ENCODE data around the gene RAB6A.

DNA sequence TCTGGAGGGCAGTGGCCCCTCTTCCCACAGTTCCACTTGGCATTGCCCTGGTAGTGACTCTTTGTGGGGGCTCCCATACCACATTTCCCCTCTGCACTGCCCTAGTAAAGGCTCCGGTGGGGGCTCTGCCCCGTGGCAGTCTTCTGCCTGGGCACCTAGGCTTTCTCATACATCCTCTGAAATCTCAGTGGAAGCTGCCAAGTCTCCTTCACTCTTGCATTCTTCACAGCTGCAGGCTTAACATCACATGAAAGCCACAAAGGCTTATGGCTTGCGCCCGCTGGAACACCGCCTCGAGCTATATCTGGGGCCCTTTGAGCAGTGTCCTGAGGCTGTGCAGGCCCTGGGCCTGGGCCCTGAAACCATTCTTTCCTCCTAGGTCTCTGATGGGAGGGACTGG lies 89.2 kb downstream of the RAB6A start:
- TF ChIP-seq, protein P1, sequence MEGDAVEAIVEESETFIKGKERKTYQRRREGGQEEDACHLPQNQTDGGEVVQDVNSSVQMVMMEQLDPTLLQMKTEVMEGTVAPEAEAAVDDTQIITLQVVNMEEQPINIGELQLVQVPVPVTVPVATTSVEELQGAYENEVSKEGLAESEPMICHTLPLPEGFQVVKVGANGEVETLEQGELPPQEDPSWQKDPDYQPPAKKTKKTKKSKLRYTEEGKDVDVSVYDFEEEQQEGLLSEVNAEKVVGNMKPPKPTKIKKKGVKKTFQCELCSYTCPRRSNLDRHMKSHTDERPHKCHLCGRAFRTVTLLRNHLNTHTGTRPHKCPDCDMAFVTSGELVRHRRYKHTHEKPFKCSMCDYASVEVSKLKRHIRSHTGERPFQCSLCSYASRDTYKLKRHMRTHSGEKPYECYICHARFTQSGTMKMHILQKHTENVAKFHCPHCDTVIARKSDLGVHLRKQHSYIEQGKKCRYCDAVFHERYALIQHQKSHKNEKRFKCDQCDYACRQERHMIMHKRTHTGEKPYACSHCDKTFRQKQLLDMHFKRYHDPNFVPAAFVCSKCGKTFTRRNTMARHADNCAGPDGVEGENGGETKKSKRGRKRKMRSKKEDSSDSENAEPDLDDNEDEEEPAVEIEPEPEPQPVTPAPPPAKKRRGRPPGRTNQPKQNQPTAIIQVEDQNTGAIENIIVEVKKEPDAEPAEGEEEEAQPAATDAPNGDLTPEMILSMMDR (IDR thresholded peaks at IDR 0.05; ENCODE audit: low read depth, low read length, poor library complexity, severe bottlenecking), result no peak
- TF ChIP-seq EZH2phosphoT487 (IDR thresholded peaks at IDR 0.05; ENCODE audit: borderline replicate concordance, low read length), result no peak
